UCSD-AML1 (cell line): ENCODE results near the gene MAP2K4.
"Not testable (repeated sequence)": the region's sequence is repeated elsewhere in the genome, so short reads cannot be mapped to it uniquely, and the experiment has no call there.

Source experiments
- DNase-seq: peaks from one replicate; lab custom pipeline; 2025; ENCODE audit not compliant: unreplicated experiment; lab: John Stamatoyannopoulos, UW

The MAP2K4 gene

GRCh38 chr17:12020642-12021622 lies at the start of gene MAP2K4:
Gene MAP2K4, plus strand, starts transcription at chr17:12020877. Its CDS starts 10 bp downstream, at chr17:12020887.
- peak; percentile 93 for DNase-seq

GRCh38 chr17:11972741-11973140 lies 47.9 kb upstream of the MAP2K4 start:
- not testable (repeated sequence) for DNase-seq

- DNase-seq, result no peak
Measured at GRCh38 chr17:11979795-11980194, 40.9 kb upstream of the MAP2K4 start.

GRCh38 chr17:11980813-11981212 lies 39.9 kb upstream of the MAP2K4 start:
- no peak for DNase-seq

- DNase-seq, result no peak
Measured at GRCh38 chr17:11981862-11982261, 38.8 kb upstream of the MAP2K4 start.

GRCh38 chr17:11986179-11986941 lies 34.3 kb upstream of the MAP2K4 start:
- no peak for DNase-seq

GRCh38 chr17:11986942-11987329 lies 33.7 kb upstream of the MAP2K4 start:
- DNase-seq, result no peak

- DNase-seq, result no peak
Measured at GRCh38 chr17:11990363-11990983, 30.2 kb upstream of the MAP2K4 start.

- DNase-seq, result no peak
Measured at GRCh38 chr17:11991461-11991860, 29.2 kb upstream of the MAP2K4 start.

- DNase-seq, result peak; percentile 76
Measured at GRCh38 chr17:11996722-11997146, 23.9 kb upstream of the MAP2K4 start.

GRCh38 chr17:11997147-11997971 lies 23.3 kb upstream of the MAP2K4 start, which contains the start of gene ZNF18:
Gene ZNF18, minus strand, starts transcription at chr17:11997475. Its CDS starts 4,646 bp downstream, at chr17:11992829.
- peak; percentile 97 for DNase-seq

GRCh38 chr17:11997972-11998233 lies 22.8 kb upstream of the MAP2K4 start:
- no peak for DNase-seq

GRCh38 chr17:11999696-12000095 lies 21.0 kb upstream of the MAP2K4 start:
- no peak for DNase-seq

GRCh38 chr17:12007466-12007865 lies 13.2 kb upstream of the MAP2K4 start:
- no peak for DNase-seq

- DNase-seq, result no peak
Measured at GRCh38 chr17:12021623-12022140, 1.0 kb downstream of the MAP2K4 start.

- DNase-seq, result no peak
Measured at GRCh38 chr17:12022310-12022709, 1.6 kb downstream of the MAP2K4 start.

- no peak for DNase-seq
Measured at GRCh38 chr17:12024327-12024726, 3.6 kb downstream of the MAP2K4 start.

GRCh38 chr17:12027658-12028057 lies 7.0 kb downstream of the MAP2K4 start:
- no peak for DNase-seq

GRCh38 chr17:12028611-12029010 lies 7.9 kb downstream of the MAP2K4 start:
- DNase-seq, result no peak

GRCh38 chr17:12034538-12034937 lies 13.9 kb downstream of the MAP2K4 start:
- DNase-seq, result no peak
